SK-N-SH treated with all-trans-retinoic acid at 6 μM for 48 hours (cell line): ENCODE measurements around the gene CELSR3.

ENCODE experiments used
- ATAC-seq: fragments of 200-7000 bp; cut with Tn5 transposase; 3 replicates; pipeline ENCODE4 v1.9.1; 2020; ENCODE audit warnings: mild to moderate bottlenecking, moderate library complexity
- BACH2 ChIP-seq: fragments of 250-450 bp; sonication (Bioruptor Pico); IDR thresholded peaks from 2 replicates; pipeline ENCODE4 v1.9.0; 2021; ENCODE audit warnings: mild to moderate bottlenecking, borderline replicate concordance
- CSDC2 ChIP-seq: fragments of 250-450 bp; sonication (Bioruptor Pico); IDR thresholded peaks from 2 replicates; pipeline ENCODE4 v1.5.0; 2020; ENCODE audit warnings: mild to moderate bottlenecking, moderate library complexity
- ESRRG ChIP-seq: fragments of 250-450 bp; sonication (Bioruptor Pico); IDR thresholded peaks from 2 replicates; pipeline ENCODE4 v1.6.1; 2021; ENCODE audit warnings: mild to moderate bottlenecking
- GLIS3 ChIP-seq: fragments of 250-450 bp; sonication (Bioruptor Pico); IDR thresholded peaks from 2 replicates; pipeline ENCODE4 v1.5.0; 2020; ENCODE audit warnings: mild to moderate bottlenecking, moderate library complexity
- ISL1 ChIP-seq: fragments of 250-450 bp; sonication (Bioruptor Pico); IDR thresholded peaks from 2 replicates; pipeline ENCODE4 v2.1.2; 2022; ENCODE audit warnings: mild to moderate bottlenecking, moderate library complexity
- OSR1 ChIP-seq: fragments of 250-450 bp; sonication (Bioruptor Pico); IDR thresholded peaks from 2 replicates; pipeline ENCODE4 v1.8.0; 2022; ENCODE audit warnings: moderate library complexity, mild to moderate bottlenecking, inconsistent platforms
- POU6F1 ChIP-seq: fragments of 250-450 bp; sonication (Bioruptor Pico); IDR thresholded peaks from 2 replicates; pipeline ENCODE4 v1.8.0; 2021; ENCODE audit warnings: low read depth, mild to moderate bottlenecking, moderate library complexity, borderline replicate concordance
- PPARA ChIP-seq: fragments of 250-450 bp; sonication (Bioruptor Pico); IDR thresholded peaks from 2 replicates; pipeline ENCODE4 v1.5.0; 2020; ENCODE audit warnings: mild to moderate bottlenecking, borderline replicate concordance
- RARB ChIP-seq: fragments of 250-450 bp; sonication (Bioruptor Pico); IDR thresholded peaks from 2 replicates; pipeline ENCODE4 v1.8.0; 2021; ENCODE audit warnings: mild to moderate bottlenecking, moderate library complexity
- SNAI2 ChIP-seq: fragments of 250-450 bp; sonication (Bioruptor Pico); IDR thresholded peaks from 2 replicates; pipeline ENCODE4 v1.5.0; 2020; ENCODE audit warnings: mild to moderate bottlenecking, moderate library complexity
- TCF4 ChIP-seq: fragments of 250-450 bp; sonication (Bioruptor Pico); IDR thresholded peaks from 2 replicates; pipeline ENCODE4 v1.8.0; 2021; ENCODE audit warnings: mild to moderate bottlenecking, moderate library complexity, borderline replicate concordance
- TOX ChIP-seq: fragments of 250-450 bp; sonication (Bioruptor Pico); IDR thresholded peaks from 2 replicates; pipeline ENCODE4 v1.8.0; 2021; ENCODE audit warnings: mild to moderate bottlenecking, moderate library complexity, borderline replicate concordance
- TSHZ2 ChIP-seq: fragments of 250-450 bp; sonication (Bioruptor Pico); IDR thresholded peaks from 2 replicates; pipeline ENCODE4 v1.5.0; 2020; ENCODE audit warnings: mild to moderate bottlenecking, moderate library complexity
- ZFP3 ChIP-seq: fragments of 250-450 bp; sonication (Bioruptor Pico); IDR thresholded peaks from 2 replicates; pipeline ENCODE4 v1.5.0; 2020; ENCODE audit warnings: mild to moderate bottlenecking, moderate library complexity
- ZFP30 ChIP-seq: fragments of 450-650 bp; formaldehyde crosslinking; IDR thresholded peaks from 2 replicates; pipeline ENCODE4 v1.5.0; 2022; ENCODE audit warnings: mild to moderate bottlenecking, moderate library complexity
- ZNF565 ChIP-seq: fragments of 450-650 bp; formaldehyde crosslinking; conservative IDR thresholded peaks from 2 replicates; pipeline ENCODE4 v1.5.0; 2020; ENCODE audit warnings: low read depth, mild to moderate bottlenecking, moderate library complexity
- ZNF70 ChIP-seq: fragments of 450-650 bp; formaldehyde crosslinking; IDR thresholded peaks from 2 replicates; pipeline ENCODE4 v1.5.0; 2020; ENCODE audit warnings: mild to moderate bottlenecking, moderate library complexity
- ZNF8 ChIP-seq: fragments of 450-650 bp; formaldehyde crosslinking; IDR thresholded peaks from 2 replicates; pipeline ENCODE4 v1.5.0; 2020; ENCODE audit warnings: mild to moderate bottlenecking, moderate library complexity
- TF ChIP-seq, protein P1 (sequence below): fragments of 250-450 bp; sonication (Bioruptor Pico); IDR thresholded peaks from 2 replicates; pipeline ENCODE4 v1.8.0; 2020; ENCODE audit warnings: mild to moderate bottlenecking, moderate library complexity, borderline replicate concordance

CELSR3 gene

GRCh38 chr3:48686538-48687219, 24.0 kb upstream of the CELSR3 start:
- TF ChIP-seq ZFP30 (CRISPR knock-in tag) (no peak), BACH2 (no peak), ZNF8 (CRISPR knock-in tag) (no peak)
- ATAC-seq = peak; percentile 3

GRCh38 chr3:48685603-48686511, 23.2 kb upstream of the CELSR3 start, which contains the start of gene NCKIPSD:
Gene NCKIPSD (minus strand): TSS chr3:48685915. CDS start chr3:48685807, 108 bp downstream.
- TF ChIP-seq ISL1 (CRISPR knock-in tag) (no peak), ZNF565 (CRISPR knock-in tag) (no peak), BACH2 (no peak), ESRRG (CRISPR knock-in tag) (peak; percentile 45; the same call in 1 of the 2 replicates), TOX (CRISPR knock-in tag) (no peak)
- TF ChIP-seq, all 23 proteins: peak for 1
- peak; percentile 83 for ATAC-seq

GRCh38 chr3:48685293-48685602, 22.6 kb upstream of the CELSR3 start:
- ATAC-seq = no peak
- TF ChIP-seq TOX (CRISPR knock-in tag) (no peak), POU6F1 (CRISPR knock-in tag) (no peak), ZNF565 (CRISPR knock-in tag) (no peak), PPARA (CRISPR knock-in tag) (no peak)

DNA sequence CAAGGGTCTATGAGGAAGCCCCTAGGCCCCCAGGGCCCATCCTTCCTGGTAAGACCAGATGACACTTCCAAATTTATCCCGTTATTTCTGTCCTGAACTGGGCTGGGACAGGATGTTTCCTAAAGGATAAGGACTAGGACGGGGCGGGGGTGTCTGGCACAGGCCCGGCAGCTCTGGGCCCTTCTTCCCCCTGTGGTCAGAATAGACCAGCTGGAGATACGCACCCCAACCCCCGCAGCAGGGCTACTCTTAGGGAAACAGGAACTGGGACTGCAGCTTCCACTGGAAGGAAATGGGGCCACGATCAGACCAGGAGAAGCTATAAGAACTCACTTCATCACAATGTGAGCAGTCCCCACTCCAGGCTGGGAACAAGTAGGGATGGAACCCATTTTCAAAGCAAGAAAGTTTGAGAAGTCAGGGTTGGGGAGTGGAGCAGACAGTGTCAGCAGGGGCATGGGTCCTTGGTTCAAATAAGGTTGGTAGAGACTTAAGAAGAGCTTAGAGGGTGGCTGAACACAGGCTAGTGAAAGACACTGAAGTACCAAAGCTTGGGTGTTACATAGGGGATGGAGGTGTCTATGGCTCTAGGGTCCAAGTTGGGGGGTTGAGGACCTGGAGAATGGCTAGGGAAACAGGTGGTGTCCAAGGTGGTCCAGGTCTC, 21.9 kb upstream of the CELSR3 start:
- TF ChIP-seq ISL1 (CRISPR knock-in tag) (no peak), ZFP30 (CRISPR knock-in tag) (no peak), OSR1 (CRISPR knock-in tag) (no peak), PPARA (CRISPR knock-in tag) (no peak), SNAI2 (no peak), CSDC2 (CRISPR knock-in tag) (no peak), POU6F1 (CRISPR knock-in tag) (no peak), TSHZ2 (CRISPR knock-in tag) (no peak), TOX (CRISPR knock-in tag) (no peak), ZNF70 (CRISPR knock-in tag) (no peak)
- TF ChIP-seq, protein P1, sequence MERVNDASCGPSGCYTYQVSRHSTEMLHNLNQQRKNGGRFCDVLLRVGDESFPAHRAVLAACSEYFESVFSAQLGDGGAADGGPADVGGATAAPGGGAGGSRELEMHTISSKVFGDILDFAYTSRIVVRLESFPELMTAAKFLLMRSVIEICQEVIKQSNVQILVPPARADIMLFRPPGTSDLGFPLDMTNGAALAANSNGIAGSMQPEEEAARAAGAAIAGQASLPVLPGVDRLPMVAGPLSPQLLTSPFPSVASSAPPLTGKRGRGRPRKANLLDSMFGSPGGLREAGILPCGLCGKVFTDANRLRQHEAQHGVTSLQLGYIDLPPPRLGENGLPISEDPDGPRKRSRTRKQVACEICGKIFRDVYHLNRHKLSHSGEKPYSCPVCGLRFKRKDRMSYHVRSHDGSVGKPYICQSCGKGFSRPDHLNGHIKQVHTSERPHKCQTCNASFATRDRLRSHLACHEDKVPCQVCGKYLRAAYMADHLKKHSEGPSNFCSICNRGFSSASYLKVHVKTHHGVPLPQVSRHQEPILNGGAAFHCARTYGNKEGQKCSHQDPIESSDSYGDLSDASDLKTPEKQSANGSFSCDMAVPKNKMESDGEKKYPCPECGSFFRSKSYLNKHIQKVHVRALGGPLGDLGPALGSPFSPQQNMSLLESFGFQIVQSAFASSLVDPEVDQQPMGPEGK (CRISPR knock-in tag) = no peak
- no peak for ATAC-seq

- TF ChIP-seq TOX (CRISPR knock-in tag) = no peak
- TF ChIP-seq ZNF565 (CRISPR knock-in tag) = no peak
- TF ChIP-seq BACH2 = no peak
- TF ChIP-seq TCF4 = no peak
- TF ChIP-seq PPARA (CRISPR knock-in tag) = no peak
- TF ChIP-seq ZFP30 (CRISPR knock-in tag) = no peak
- TF ChIP-seq GLIS3 (CRISPR knock-in tag) = no peak
- no peak for TF ChIP-seq ISL1 (CRISPR knock-in tag)
- TF ChIP-seq ZFP3 = no peak
- no peak for TF ChIP-seq SNAI2
- TF ChIP-seq ZNF70 (CRISPR knock-in tag) = no peak
- no peak for TF ChIP-seq POU6F1 (CRISPR knock-in tag)
- TF ChIP-seq ZNF8 (CRISPR knock-in tag) = no peak
- no peak for TF ChIP-seq RARB (CRISPR knock-in tag)
- ATAC-seq = no peak
Observed at GRCh38 chr3:48684054-48684349, 21.3 kb upstream of the CELSR3 start.
